Common myeloid progenitor, CD34-positive (primary cell): Measurements from ENCODE around the gene LARP4.

ENCODE experiments used
- CTCF ChIA-PET: fragments of 350-600 bp; sonication (Branson Sonifier 250); formaldehyde crosslinking; loops from one replicate; lab custom pipeline; 2021; ENCODE audit warnings: antibody characterized with exemption; lab: Charles Lee
- POLR2A ChIA-PET: fragments of 350-600 bp; sonication (Branson Sonifier 250); formaldehyde crosslinking; loops from one replicate; lab custom pipeline; 2021; ENCODE audit warnings: antibody characterized with exemption; lab: Charles Lee
- DNase-seq, 3 donors: peaks; one replicate each; pipeline versions ENCODE4 v3.0.0 to v3.0.0-alpha.2; 2013
- H3K27ac ChIP-seq, 2 experiments: 1 replicate in 1 of 2; 2 replicates in 1 of 2; pipeline ENCODE4 v1.7.0; 2013; ENCODE audit warnings: inconsistent platforms in 2 of 2, low read length in 2 of 2, mild to moderate bottlenecking in 2 of 2, low read depth in 1 of 2, moderate library complexity in 1 of 2; ENCODE audit not compliant: severe bottlenecking in 2 of 2, insufficient read depth in 1 of 2, poor library complexity in 1 of 2
- H3K27me3 ChIP-seq, 5 experiments: replicated peaks in 2 of 5; 1 replicate in 3 of 5; 2 replicates in 2 of 5; pipeline versions ENCODE4 v1.6.1 to v1.7.0; 2013; ENCODE audit warnings: low read length in 4 of 5, mild to moderate bottlenecking in 2 of 5, moderate library complexity in 2 of 5, inconsistent platforms in 1 of 5; ENCODE audit not compliant: insufficient read depth in 5 of 5, control insufficient read depth in 4 of 5
- H3K36me3 ChIP-seq, 4 experiments: 1 replicate in 2 of 4; 2 replicates in 2 of 4; pipeline versions ENCODE4 v1.6.1 to v1.7.0; 2013; ENCODE audit warnings: low read length in 3 of 4, control low read depth in 1 of 4, mild to moderate bottlenecking in 1 of 4; ENCODE audit not compliant: control insufficient read depth in 4 of 4, insufficient read depth in 4 of 4
- H3K4me1 ChIP-seq, 4 experiments: 1 replicate in 3 of 4; 2 replicates in 1 of 4; pipeline versions ENCODE4 v1.6.1 to v1.7.1; 2013; ENCODE audit warnings: low read length in 3 of 4, mild to moderate bottlenecking in 3 of 4, control low read depth in 1 of 4, inconsistent platforms in 1 of 4, moderate library complexity in 1 of 4; ENCODE audit not compliant: control insufficient read depth in 4 of 4, insufficient read depth in 4 of 4; ENCODE audit errors: control extremely low read depth in 1 of 4
- H3K4me3 ChIP-seq, 7 experiments: 1 replicate in 4 of 7; 2 replicates in 3 of 7; pipeline versions ENCODE4 v1.5.1 to v1.7.0; 2013; ENCODE audit warnings: mild to moderate bottlenecking in 7 of 7, low read length in 6 of 7, moderate library complexity in 6 of 7, inconsistent platforms in 2 of 7, low read depth in 2 of 7, control low read depth in 1 of 7; ENCODE audit not compliant: insufficient read depth in 4 of 7, control insufficient read depth in 1 of 7; ENCODE audit errors: extremely low read depth in 1 of 7
- H3K9me3 ChIP-seq, 5 experiments: 1 replicate in 4 of 5; 2 replicates in 1 of 5; pipeline versions ENCODE4 v1.6.1 to v1.7.1; 2013; ENCODE audit warnings: low read length in 4 of 5, mild to moderate bottlenecking in 2 of 5, inconsistent platforms in 1 of 5, low read depth in 1 of 5, moderate library complexity in 1 of 5; ENCODE audit not compliant: control insufficient read depth in 4 of 5, insufficient read depth in 2 of 5; ENCODE audit errors: control extremely low read depth in 1 of 5
- WGBS: methylation state at CpG from one replicate; pipeline ENCODE4 v1.1.5; 2013; ENCODE audit not compliant: insufficient coverage; 5-methylcytosine and 5-hydroxymethylcytosine counted together

Gene LARP4

DNA sequence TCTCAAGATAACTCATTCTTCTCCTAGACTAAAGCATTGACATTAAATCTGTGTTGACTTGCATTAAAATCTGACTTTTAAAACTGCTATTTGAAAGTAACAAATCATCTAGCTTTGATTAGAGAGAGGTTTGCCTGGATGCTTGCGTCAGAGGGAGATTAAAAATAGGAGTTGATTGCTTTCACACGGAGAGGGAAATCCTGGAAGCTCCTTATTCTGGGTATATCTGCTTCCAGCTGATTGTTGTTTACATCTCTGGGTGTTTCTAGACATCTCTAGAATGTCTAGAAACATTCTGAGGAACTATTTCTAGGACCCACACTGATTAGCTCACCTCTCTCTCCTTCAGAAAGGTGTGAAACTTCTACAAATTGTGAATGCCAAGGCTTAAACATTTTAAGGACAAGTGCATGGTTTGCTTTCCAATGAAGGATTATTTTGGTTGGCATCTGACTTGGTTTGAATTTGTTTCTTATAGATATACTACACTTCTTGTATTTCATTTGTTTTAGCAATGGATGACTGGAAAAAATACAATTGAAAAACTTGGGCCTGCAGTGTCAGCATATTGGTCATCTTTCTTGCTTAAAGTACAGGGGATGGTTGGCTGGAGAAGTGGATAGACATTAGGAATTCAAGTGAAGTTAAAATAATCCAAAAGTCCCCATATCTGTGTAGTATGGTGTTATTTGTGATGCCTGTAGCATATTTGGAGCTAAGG is 106.2 kb downstream of the LARP4 start:
- peaks cover 0 to 5% (median under 1%) of the 10 kb centered on the region in 4 experiments for H3K36me3 ChIP-seq
- H3K27ac ChIP-seq: peak overlapping the region in 1 of 2 experiments; percentile 93
- no peak for DNase-seq
- no peaks in the 10 kb centered on the region for H3K9me3 ChIP-seq
- ChIA-PET POLR2A (interaction anchor here (0.5 to 0.6 kb wide), 3 partner anchors 96 to 379 kb away, joined by 3 to 4 read pairs (median 4); no protein-coding TSS in a partner anchor), CTCF (interaction anchor here (0.7 to 13.3 kb wide), 10 partner anchors 11 to 258 kb away, joined by 3 to 141 read pairs (median 4); no protein-coding TSS in a partner anchor)
- H3K27me3 ChIP-seq: no peaks in the 10 kb centered on the region
- H3K4me3 ChIP-seq: peak overlapping the region in 6 of 7 experiments; percentile 21 to 94 (median 90)
- WGBS: 41% methylated on average over 2 of the region's 2 CpGs
- H3K4me1 ChIP-seq: peaks cover 33 to 52% (median 43%) of the 10 kb centered on the region in 4 experiments

- H3K27me3 ChIP-seq: no peaks in the 10 kb centered on the region
- H3K36me3 ChIP-seq: peaks cover 0 to 5% (median under 1%) of the 10 kb centered on the region in 4 experiments
- ChIA-PET POLR2A (interaction anchor here (0.6 kb wide), 1 partner anchor 380 kb away, joined by 3 read pairs; no protein-coding TSS in a partner anchor), CTCF (interaction anchor here (0.9 to 13.3 kb wide), 11 partner anchors 10 to 257 kb away, joined by 3 to 141 read pairs (median 4); no protein-coding TSS in a partner anchor)
- DNase-seq: no peak
- 88% methylated on average over 7 of the region's 11 CpGs for WGBS
- H3K4me3 ChIP-seq: peak overlapping the region in 1 of 7 experiments; percentile 85
- H3K9me3 ChIP-seq: no peaks in the 10 kb centered on the region
- H3K27ac ChIP-seq: peak overlapping the region in 1 of 2 experiments; percentile 7
- peaks cover 33 to 52% (median 43%) of the 10 kb centered on the region in 4 experiments for H3K4me1 ChIP-seq
Measured at GRCh38 chr12:50507474-50507838, 106.8 kb downstream of the LARP4 start.

GRCh38 chr12:50507930-50508329 is 107.2 kb downstream of the LARP4 start:
- H3K27ac ChIP-seq: peak overlapping the region in 1 of 2 experiments; percentile 3
- H3K4me3 ChIP-seq: peak overlapping the region in 1 of 7 experiments; percentile 25

DNA sequence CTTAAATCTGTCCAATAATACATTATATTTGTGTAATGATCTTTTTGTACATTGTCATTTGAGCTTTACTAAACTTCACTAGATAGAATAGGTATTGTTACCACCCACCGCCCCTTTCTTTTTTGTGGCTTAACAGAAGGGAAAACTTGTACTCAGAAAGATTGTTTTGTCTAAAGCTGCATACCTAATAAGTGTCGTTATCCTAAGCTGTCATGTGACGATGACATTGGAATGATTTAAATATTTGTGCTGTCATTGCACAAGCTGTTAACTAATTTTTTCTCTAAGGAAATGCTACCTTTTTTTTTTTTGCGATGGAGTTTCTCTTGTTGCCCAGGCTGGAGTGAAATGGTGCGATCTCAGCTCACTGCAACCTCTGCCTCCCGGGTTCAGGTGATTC is 107.7 kb downstream of the LARP4 start:
- 67% methylated on average over 3 of the region's 6 CpGs for WGBS
- POLR2A ChIA-PET: interaction anchor here (0.7 to 1.6 kb wide), 2 partner anchors 9 to 252 kb away, joined by 3 to 4 read pairs; no protein-coding TSS in a partner anchor
- H3K36me3 ChIP-seq: peaks cover 0 to 5% (median under 1%) of the 10 kb centered on the region in 4 experiments
- DNase-seq: peak in 2 of 3 donors; percentile 39 to 53
- CTCF ChIA-PET: interaction anchor here (0.7 to 13.3 kb wide), 15 partner anchors 9 to 147 kb away, joined by 3 to 141 read pairs (median 5); no protein-coding TSS in a partner anchor
- peaks cover 39 to 56% (median 47%) of the 10 kb centered on the region in 4 experiments for H3K4me1 ChIP-seq
- no peaks in the 10 kb centered on the region for H3K27me3 ChIP-seq
- H3K27ac ChIP-seq: peak overlapping the region in 1 of 2 experiments; percentile 3
- H3K9me3 ChIP-seq: no peaks in the 10 kb centered on the region
- no peak overlapping the region for H3K4me3 ChIP-seq

More at GRCh38 chr12:50507930-50508329, 107.2 kb downstream of the LARP4 start:
- peaks cover 35 to 52% (median 44%) of the 10 kb centered on the region in 4 experiments for H3K4me1 ChIP-seq
- WGBS: 57% methylated on average over 1 of the region's 2 CpGs
- DNase-seq: peak in 1 of 3 donors; percentile 24
- peaks cover 0 to 5% (median under 1%) of the 10 kb centered on the region in 4 experiments for H3K36me3 ChIP-seq
- no peaks in the 10 kb centered on the region for H3K27me3 ChIP-seq
- ChIA-PET POLR2A (interaction anchor here (0.7 to 1.6 kb wide), 2 partner anchors 10 to 252 kb away, joined by 3 to 4 read pairs; no protein-coding TSS in a partner anchor), CTCF (interaction anchor here (0.7 to 13.3 kb wide), 14 partner anchors 10 to 178 kb away, joined by 3 to 141 read pairs (median 5); no protein-coding TSS in a partner anchor)
- no peaks in the 10 kb centered on the region for H3K9me3 ChIP-seq

- Histone ChIP-seq H3K4me1 (peaks cover 40 to 62% (median 49%) of the 10 kb centered on the region in 4 experiments), H3K36me3 (peaks cover 0 to 5% (median under 1%) of the 10 kb centered on the region in 4 experiments), H3K27me3 (no peaks in the 10 kb centered on the region), H3K4me3 (peak overlapping the region in 1 of 7 experiments; percentile 32), H3K27ac (no peak overlapping the region), H3K9me3 (no peaks in the 10 kb centered on the region)
- 29% methylated on average over 4 of the region's 7 CpGs for WGBS
- CTCF ChIA-PET: interaction anchor here (0.9 to 13.3 kb wide), 18 partner anchors 9 to 152 kb away, joined by 3 to 141 read pairs (median 4); no protein-coding TSS in a partner anchor
- POLR2A ChIA-PET: interaction anchor here (1.6 kb wide), 1 partner anchor 9 kb away, joined by 3 read pairs; no protein-coding TSS in a partner anchor
- DNase-seq: peak in 2 of 3 donors; percentile 61 to 65
Measured at GRCh38 chr12:50508970-50509663, 108.4 kb downstream of the LARP4 start.

GRCh38 chr12:50514526-50515276 is 114.0 kb downstream of the LARP4 start:
- no peaks in the 10 kb centered on the region for H3K9me3 ChIP-seq
- peak overlapping the region in 2 of 7 experiments; percentile 15 to 23 for H3K4me3 ChIP-seq
- peaks cover 30 to 69% (median 49%) of the 10 kb centered on the region in 4 experiments for H3K4me1 ChIP-seq
- no peaks in the 10 kb centered on the region for H3K27me3 ChIP-seq
- 58% methylated on average over 3 of the region's 4 CpGs for WGBS
- H3K27ac ChIP-seq: peak overlapping the region in 1 of 2 experiments; percentile 14
- DNase-seq: peak in 2 of 3 donors; percentile 47 to 56
- ChIA-PET POLR2A (no interaction called here), CTCF (interaction anchor here (0.8 to 13.3 kb wide), 2 partner anchors 35 to 127 kb away, joined by 3 to 141 read pairs; no protein-coding TSS in a partner anchor)
- H3K36me3 ChIP-seq: no peaks in the 10 kb centered on the region
